H9 (cell line): ENCODE measurements around the gene CNTFR. TPM values are rescaled to one million over a fixed set of nuclear protein-coding genes. Genes with fewer than 3 reads are reported as not detected.

ENCODE experiments used
- DNase-seq: peaks from one replicate; pipeline ENCODE4 v3.0.0-alpha.2; 2017
- H2AFZ ChIP-seq: one replicate; pipeline ENCODE4 v1.6.1; 2013; ENCODE audit warnings: mild to moderate bottlenecking, low read length, control low read depth, moderate library complexity
- H2AK5ac ChIP-seq: 2 replicates; pipeline ENCODE4 v1.6.1; 2013; ENCODE audit warnings: low read length, control low read depth, mixed read lengths; ENCODE audit not compliant: insufficient read length
- H2BK120ac ChIP-seq: one replicate; pipeline ENCODE4 v1.6.1; 2013; ENCODE audit warnings: low read depth, mild to moderate bottlenecking, low read length, control low read depth, inconsistent platforms; ENCODE audit not compliant: poor library complexity, severe bottlenecking
- H2BK12ac ChIP-seq: 2 replicates; pipeline ENCODE4 v1.6.1; 2013; ENCODE audit warnings: low read length, control low read depth, mixed read lengths, low read depth; ENCODE audit not compliant: insufficient read length
- H2BK15ac ChIP-seq: 2 replicates; pipeline ENCODE4 v1.6.1; 2013; ENCODE audit warnings: low read depth, low read length, control low read depth
- H2BK20ac ChIP-seq: one replicate; pipeline ENCODE4 v1.6.1; 2013; ENCODE audit warnings: low read depth, mild to moderate bottlenecking, low read length, control low read depth, inconsistent platforms; ENCODE audit not compliant: poor library complexity, severe bottlenecking
- H2BK5ac ChIP-seq: 2 replicates; pipeline ENCODE4 v1.6.1; 2013; ENCODE audit warnings: low read length, control low read depth, mixed read lengths; ENCODE audit not compliant: insufficient read length
- H3K14ac ChIP-seq: 2 replicates; pipeline ENCODE4 v1.6.1; 2013; ENCODE audit warnings: low read length, control low read depth; ENCODE audit not compliant: insufficient read depth
- H3K18ac ChIP-seq: 2 replicates; pipeline ENCODE4 v1.6.1; 2013; ENCODE audit warnings: low read depth, mild to moderate bottlenecking, mixed read lengths, low read length, control low read depth; ENCODE audit not compliant: insufficient read length
- H3K23ac ChIP-seq: 2 replicates; pipeline ENCODE4 v1.6.1; 2013; ENCODE audit warnings: low read length, control low read depth, mixed read lengths, low read depth; ENCODE audit not compliant: insufficient read length
- H3K23me2 ChIP-seq: 2 replicates; pipeline ENCODE4 v1.6.1; 2013; ENCODE audit warnings: low read depth, mild to moderate bottlenecking, mixed read lengths, low read length, control low read depth; ENCODE audit not compliant: insufficient read length, poor library complexity, severe bottlenecking
- H3K27ac ChIP-seq: 2 replicates; pipeline ENCODE4 v1.5.1; 2013; ENCODE audit warnings: low read length, control low read depth, mixed read lengths, low read depth; ENCODE audit not compliant: insufficient read length
- H3K27me3 ChIP-seq: 2 replicates; pipeline ENCODE4 v1.6.1; 2013; ENCODE audit warnings: low read length, control low read depth, inconsistent platforms; ENCODE audit not compliant: insufficient read depth
- H3K4ac ChIP-seq: 2 replicates; pipeline ENCODE4 v1.6.1; 2013; ENCODE audit warnings: low read depth, mild to moderate bottlenecking, control low read depth, inconsistent platforms, low read length, moderate library complexity
- H3K4me1 ChIP-seq: 2 replicates; pipeline ENCODE4 v1.6.1; 2013; ENCODE audit warnings: low read length, control low read depth, inconsistent platforms; ENCODE audit not compliant: insufficient read depth
- H3K4me2 ChIP-seq: 2 replicates; pipeline ENCODE4 v1.6.1; 2013; ENCODE audit warnings: low read length, control low read depth, mixed read lengths; ENCODE audit not compliant: insufficient read length, insufficient read depth
- H3K56ac ChIP-seq: 2 replicates; pipeline ENCODE4 v1.6.1; 2013; ENCODE audit warnings: low read depth, mild to moderate bottlenecking, mixed read lengths, low read length, control low read depth; ENCODE audit not compliant: insufficient read length
- H3K79me1 ChIP-seq: 2 replicates; pipeline ENCODE4 v1.6.1; 2013; ENCODE audit warnings: low read depth, mild to moderate bottlenecking, moderate library complexity, low read length, control low read depth, inconsistent platforms; ENCODE audit not compliant: insufficient read depth, poor library complexity, severe bottlenecking
- H3K79me2 ChIP-seq: 2 replicates; pipeline ENCODE4 v1.6.1; 2013; ENCODE audit warnings: low read length, control low read depth, inconsistent platforms; ENCODE audit not compliant: insufficient read depth
- H3K9ac ChIP-seq: 2 replicates; pipeline ENCODE4 v1.6.1; 2013; ENCODE audit warnings: low read length, control low read depth, mixed read lengths; ENCODE audit not compliant: insufficient read length; ENCODE audit errors: extremely low read depth
- H3K9me3 ChIP-seq: one replicate; pipeline ENCODE4 v1.6.1; 2013; ENCODE audit warnings: low read depth, low read length, inconsistent platforms; ENCODE audit not compliant: control insufficient read depth
- H3T11ph ChIP-seq: one replicate; pipeline ENCODE4 v1.6.1; 2013; ENCODE audit warnings: mild to moderate bottlenecking, low read length, control low read depth, inconsistent platforms
- H4K20me1 ChIP-seq: one replicate; pipeline ENCODE4 v1.6.1; 2013; ENCODE audit not compliant: control insufficient read depth, insufficient read length, insufficient read depth
- H4K5ac ChIP-seq: 2 replicates; pipeline ENCODE4 v1.6.1; 2013; ENCODE audit warnings: low read depth, mild to moderate bottlenecking, mixed read lengths, low read length, control low read depth; ENCODE audit not compliant: insufficient read length
- H4K8ac ChIP-seq: replicated peaks from 2 replicates; pipeline ENCODE4 v1.6.1; 2013; ENCODE audit warnings: low read length, control low read depth, mixed read lengths, low read depth; ENCODE audit not compliant: insufficient read length
- H4K91ac ChIP-seq: 2 replicates; pipeline ENCODE4 v1.6.1; 2013; ENCODE audit warnings: low read depth, mild to moderate bottlenecking, moderate library complexity, mixed read lengths, low read length, control low read depth; ENCODE audit not compliant: insufficient read length
- H3K27ac Mint-ChIP-seq, 3 experiments: 2 replicates in 2 of 3; 3 replicates in 1 of 3; pipeline ENCODE4 v1.8.0; 2020 to 2021; ENCODE audit warnings: mixed read lengths in 3 of 3, mild to moderate bottlenecking in 1 of 3, moderate library complexity in 1 of 3
- H3K27me3 Mint-ChIP-seq: 2 replicates; pipeline ENCODE4 v1.8.0; 2021; ENCODE audit warnings: low read depth, mild to moderate bottlenecking, moderate library complexity, mixed read lengths
- H3K36me3 Mint-ChIP-seq, 3 experiments: 2 replicates in 2 of 3; 3 replicates in 1 of 3; pipeline ENCODE4 v1.8.0; 2020 to 2021; ENCODE audit warnings: low read depth in 3 of 3, mixed read lengths in 3 of 3; ENCODE audit not compliant: insufficient read depth in 1 of 3
- H3K4me1 Mint-ChIP-seq, 2 experiments: 2 replicates each; pipeline ENCODE4 v1.8.0; 2020; ENCODE audit warnings: mixed read lengths in 2 of 2
- H3K4me3 Mint-ChIP-seq, 2 experiments: 2 replicates in 1 of 2; 3 replicates in 1 of 2; pipeline ENCODE4 v1.8.0; 2020 to 2021; ENCODE audit warnings: mild to moderate bottlenecking in 2 of 2, mixed read lengths in 2 of 2, moderate library complexity in 1 of 2
- H3K9me3 Mint-ChIP-seq, 2 experiments: 2 replicates in 1 of 2; 3 replicates in 1 of 2; pipeline ENCODE4 v1.8.0; 2020; ENCODE audit warnings: mild to moderate bottlenecking in 2 of 2, mixed read lengths in 2 of 2, moderate library complexity in 1 of 2
- WGBS: extraction: QIAGEN DNeasy Blood & Tissue Kit; methylation state at CpG from one replicate; pipeline ENCODE4 v1.1.7; 2013; ENCODE audit warnings: missing lambda C conversion rate, low lambda C conversion rate, mixed read lengths; ENCODE audit not compliant: insufficient read length; ENCODE audit errors: extremely low coverage; 5-methylcytosine and 5-hydroxymethylcytosine counted together
- total RNA-seq: library from RNA; stranded (reverse); gene quantifications from 2 replicates; pipeline ENCODE4 v1.2.1, GENCODE V29; 2021
- TF ChIP-seq, protein P1 (sequence below): fragments of 200-600 bp; sonication (generic); conservative IDR thresholded peaks from 3 replicates; pipeline ENCODE4 v1.8.0; 2021; ENCODE audit warnings: antibody characterized with exemption, mild to moderate bottlenecking

The CNTFR gene
- total RNA-seq, 1 experiment from 2014 or later, result 0.55 TPM

GRCh38 chr9:34611811-34612787, 22.6 kb upstream of the CNTFR start, which contains the start of gene RPP25L:
Gene RPP25L (minus strand): TSS chr9:34612097. CDS start chr9:34611296, 801 bp downstream.
- H2BK12ac ChIP-seq, result no peak within 1 kb of the TSS
- no peak within 1 kb of the TSS for H3T11ph ChIP-seq
- no CpG with 5 or more reads among the region's 77 CpGs for WGBS

More at GRCh38 chr9:34611811-34612787, 22.6 kb upstream of the CNTFR start, which contains the start of gene RPP25L:
- Histone ChIP-seq H3K9ac (peak within 1 kb of the TSS; percentile 61), H2AK5ac (no peak within 1 kb of the TSS), H3K23ac (no peak within 1 kb of the TSS), H4K91ac (no peak within 1 kb of the TSS), H4K5ac (no peak within 1 kb of the TSS), H3K4ac (no peak within 1 kb of the TSS), H2BK20ac (no peak within 1 kb of the TSS), H3K56ac (no peak within 1 kb of the TSS), H2AFZ (peak within 1 kb of the TSS; percentile 43), H3K79me2 (no peaks in the 10 kb centered on the region), H3K14ac (peak within 1 kb of the TSS; percentile 92; the same call in 1 of the 2 replicates), H4K20me1 (no peaks in the 10 kb centered on the region), H3K4me2 (peak within 1 kb of the TSS; percentile 86), H3K27me3 (no peaks in the 10 kb centered on the region), H4K8ac (no peak within 1 kb of the TSS), H3K18ac (peak within 1 kb of the TSS; percentile 65), H3K4me1 (no peaks in the 10 kb centered on the region; the same call in 1 of the 2 replicates), H2BK15ac (no peak within 1 kb of the TSS), H3K79me1 (no peaks in the 10 kb centered on the region), H2BK5ac (no peak within 1 kb of the TSS), H3K9me3 (no peaks in the 10 kb centered on the region), H3K27ac (no peak within 1 kb of the TSS), H2BK120ac (no peak within 1 kb of the TSS), H3K23me2 (peaks cover 14% of the 10 kb centered on the region)
- peak; percentile 81 for DNase-seq
- peak within 1 kb of the TSS in 2 of 3 experiments; percentile 92 to 96; a peak in 5 of 7 replicates for H3K27ac Mint-ChIP-seq
- peak within 1 kb of the TSS; percentile 88 to 95 for H3K4me3 Mint-ChIP-seq
- H3K27me3 Mint-ChIP-seq, result peaks cover 2% of the 10 kb centered on the region; the same call in 1 of the 2 replicates
- no peaks in the 10 kb centered on the region for H3K9me3 Mint-ChIP-seq
- TF ChIP-seq, protein P1, sequence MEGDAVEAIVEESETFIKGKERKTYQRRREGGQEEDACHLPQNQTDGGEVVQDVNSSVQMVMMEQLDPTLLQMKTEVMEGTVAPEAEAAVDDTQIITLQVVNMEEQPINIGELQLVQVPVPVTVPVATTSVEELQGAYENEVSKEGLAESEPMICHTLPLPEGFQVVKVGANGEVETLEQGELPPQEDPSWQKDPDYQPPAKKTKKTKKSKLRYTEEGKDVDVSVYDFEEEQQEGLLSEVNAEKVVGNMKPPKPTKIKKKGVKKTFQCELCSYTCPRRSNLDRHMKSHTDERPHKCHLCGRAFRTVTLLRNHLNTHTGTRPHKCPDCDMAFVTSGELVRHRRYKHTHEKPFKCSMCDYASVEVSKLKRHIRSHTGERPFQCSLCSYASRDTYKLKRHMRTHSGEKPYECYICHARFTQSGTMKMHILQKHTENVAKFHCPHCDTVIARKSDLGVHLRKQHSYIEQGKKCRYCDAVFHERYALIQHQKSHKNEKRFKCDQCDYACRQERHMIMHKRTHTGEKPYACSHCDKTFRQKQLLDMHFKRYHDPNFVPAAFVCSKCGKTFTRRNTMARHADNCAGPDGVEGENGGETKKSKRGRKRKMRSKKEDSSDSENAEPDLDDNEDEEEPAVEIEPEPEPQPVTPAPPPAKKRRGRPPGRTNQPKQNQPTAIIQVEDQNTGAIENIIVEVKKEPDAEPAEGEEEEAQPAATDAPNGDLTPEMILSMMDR, result no peak
- H3K36me3 Mint-ChIP-seq, result 0 out of 7 replicates have a peak, but pooled peaks cover 0 to 1% (median 0%) of the 10 kb centered on the region in 3 experiments
- H3K4me1 Mint-ChIP-seq, result peaks cover 7 to 20% of the 10 kb centered on the region in 2 experiments
